Gastroesophageal sphincter (tissue), 3 donors: ENCODE data around the gene SORCS1.

Experiments
- CTCF ChIP-seq, 4 experiments: fragments of 200-600 bp in 2 of 4; fragments of 450-650 bp in 2 of 4; sonication (generic) in 1 of 4; IDR thresholded peaks; one replicate each; pipeline ENCODE4 v1.5.1; 2017 to 2019; ENCODE audit warnings: antibody characterized with exemption in 4 of 4, mild to moderate bottlenecking in 2 of 4, moderate library complexity in 2 of 4
- EP300 ChIP-seq: sonication (generic); formaldehyde crosslinking; IDR thresholded peaks from one replicate; pipeline ENCODE4 v1.6.1; 2017; ENCODE audit warnings: antibody characterized with exemption, mild to moderate bottlenecking
- POLR2A ChIP-seq, 2 donors: fragments of 450-650 bp; IDR thresholded peaks; one replicate each; pipeline ENCODE4 v1.6.1; 2017; ENCODE audit warnings: antibody characterized with exemption in 2 of 2, mild to moderate bottlenecking in 2 of 2, moderate library complexity in 1 of 2
- POLR2AphosphoS5 ChIP-seq: sonication (generic); formaldehyde crosslinking; IDR thresholded peaks from one replicate; pipeline ENCODE4 v1.6.1; 2017; ENCODE audit warnings: antibody characterized with exemption

- TF ChIP-seq CTCF (IDR thresholded peaks at IDR 0.05) (no peak), POLR2A (IDR thresholded peaks at IDR 0.05) (no peak), EP300 (no peak), POLR2AphosphoS5 (no peak)
These were observed 253.4 kb downstream of the SORCS1 start for GRCh38 chr10:106911096-106911495.
